ENCODE results near the gene CDCA5.

Gene CDCA5

DNA sequence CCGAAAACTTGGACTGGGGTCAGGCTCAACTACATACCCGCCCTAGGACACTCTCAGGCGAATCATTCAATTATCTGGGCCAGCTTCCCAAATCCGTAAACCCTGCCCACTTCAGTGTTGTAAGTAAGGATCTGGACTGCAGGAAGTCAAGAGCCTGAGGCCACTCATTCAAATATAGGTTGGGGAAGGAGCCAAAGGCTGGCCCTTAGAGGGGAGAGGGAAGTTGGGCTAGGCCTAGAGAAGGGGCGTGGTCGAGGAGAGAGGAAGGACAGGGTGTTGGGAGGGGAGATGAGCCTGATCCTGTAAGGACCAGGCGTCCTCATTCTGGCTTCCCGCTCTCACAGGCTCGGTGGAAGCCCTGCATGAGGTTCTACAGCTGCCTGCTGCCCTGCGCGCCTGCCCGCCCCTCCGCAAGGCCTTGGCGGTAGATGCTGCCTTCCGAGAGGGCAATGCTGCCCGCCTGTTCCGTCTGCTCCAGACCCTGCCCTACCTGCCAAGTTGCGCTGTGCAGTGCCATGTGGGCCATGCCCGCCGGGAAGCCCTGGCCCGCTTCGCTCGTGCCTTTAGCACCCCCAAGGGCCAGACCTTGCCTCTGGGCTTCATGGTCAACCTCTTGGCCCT lies 39.8 kb downstream of the CDCA5 start:
- TF ChIP-seq, protein P1, sequence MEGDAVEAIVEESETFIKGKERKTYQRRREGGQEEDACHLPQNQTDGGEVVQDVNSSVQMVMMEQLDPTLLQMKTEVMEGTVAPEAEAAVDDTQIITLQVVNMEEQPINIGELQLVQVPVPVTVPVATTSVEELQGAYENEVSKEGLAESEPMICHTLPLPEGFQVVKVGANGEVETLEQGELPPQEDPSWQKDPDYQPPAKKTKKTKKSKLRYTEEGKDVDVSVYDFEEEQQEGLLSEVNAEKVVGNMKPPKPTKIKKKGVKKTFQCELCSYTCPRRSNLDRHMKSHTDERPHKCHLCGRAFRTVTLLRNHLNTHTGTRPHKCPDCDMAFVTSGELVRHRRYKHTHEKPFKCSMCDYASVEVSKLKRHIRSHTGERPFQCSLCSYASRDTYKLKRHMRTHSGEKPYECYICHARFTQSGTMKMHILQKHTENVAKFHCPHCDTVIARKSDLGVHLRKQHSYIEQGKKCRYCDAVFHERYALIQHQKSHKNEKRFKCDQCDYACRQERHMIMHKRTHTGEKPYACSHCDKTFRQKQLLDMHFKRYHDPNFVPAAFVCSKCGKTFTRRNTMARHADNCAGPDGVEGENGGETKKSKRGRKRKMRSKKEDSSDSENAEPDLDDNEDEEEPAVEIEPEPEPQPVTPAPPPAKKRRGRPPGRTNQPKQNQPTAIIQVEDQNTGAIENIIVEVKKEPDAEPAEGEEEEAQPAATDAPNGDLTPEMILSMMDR (conservative IDR thresholded peaks at IDR 0.05; ENCODE audit: low read depth, low read length): no peak
- no peak overlapping the region for H3K4me3 ChIP-seq (ENCODE audit: low read depth, low read length)
- no peak for DNase-seq (ENCODE audit: low read depth)

DNA sequence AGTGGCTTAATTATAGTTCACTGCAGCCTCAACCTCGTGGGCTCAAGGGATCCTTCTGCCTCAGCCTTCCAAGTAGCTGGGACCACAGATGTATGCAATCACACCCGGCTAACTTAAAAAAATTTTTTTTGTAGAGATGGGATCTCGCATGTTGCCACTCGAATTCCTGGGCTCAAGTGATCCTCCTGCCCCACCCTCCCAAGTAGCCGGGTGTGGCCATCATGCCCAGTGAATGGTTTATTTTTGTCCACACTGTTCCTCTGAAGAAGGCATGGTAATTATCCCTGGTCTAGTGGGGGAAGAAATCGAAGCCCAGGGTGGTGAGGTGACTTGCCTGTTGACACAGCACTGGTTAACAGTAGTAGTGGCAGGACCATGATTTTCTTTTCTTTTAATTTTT lies 40.9 kb downstream of the CDCA5 start:
- TF ChIP-seq, protein P1 (conservative IDR thresholded peaks at IDR 0.05; ENCODE audit: low read depth, low read length): no peak
- no peak overlapping the region for H3K4me3 ChIP-seq (ENCODE audit: low read depth, low read length)
- no peak for DNase-seq (ENCODE audit: low read depth)

DNA sequence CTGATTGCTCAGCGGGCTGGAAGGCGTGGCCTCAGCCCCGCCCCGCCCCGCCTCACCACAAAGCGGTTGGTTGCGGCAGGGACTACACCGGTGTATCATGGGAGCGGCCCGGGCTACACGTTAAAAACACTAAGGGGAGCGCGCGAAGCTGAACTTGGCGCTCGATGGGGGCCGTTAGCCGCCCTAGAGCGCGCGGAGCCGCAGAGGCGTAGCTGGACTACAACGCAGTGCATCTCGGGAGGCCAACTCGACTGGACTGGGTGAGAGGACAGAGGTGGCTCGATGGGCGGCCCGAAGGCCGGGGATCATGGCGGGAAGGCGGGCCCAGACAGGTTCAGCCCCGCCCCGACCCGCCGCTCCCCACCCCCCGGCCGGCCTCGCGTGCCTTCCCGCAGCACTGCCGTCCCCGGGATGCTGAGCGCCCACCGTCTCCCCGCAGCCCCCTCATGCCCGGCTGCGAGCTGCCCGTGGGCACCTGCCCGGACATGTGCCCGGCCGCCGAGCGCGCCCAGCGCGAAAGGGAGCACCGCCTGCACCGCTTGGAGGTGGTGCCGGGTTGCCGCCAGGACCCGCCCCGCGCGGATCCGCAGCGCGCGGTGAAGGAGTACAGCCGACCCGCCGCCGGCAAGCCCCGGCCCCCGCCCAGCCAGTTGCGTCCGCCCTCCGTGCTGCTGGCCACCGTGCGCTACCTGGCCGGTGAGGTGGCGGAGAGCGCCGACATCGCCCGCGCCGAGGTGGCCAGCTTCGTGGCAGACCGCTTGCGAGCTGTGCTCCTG lies 42.8 kb downstream of the CDCA5 start, which contains the start of gene SAC3D1:
Gene SAC3D1 (plus strand): TSS at position 364 of the 776 bp plus-strand sequence. CDS start 83 bp downstream, at position 447.
- peak; percentile 94 for DNase-seq (ENCODE audit: low read depth)
- H3K4me3 ChIP-seq (ENCODE audit: low read depth, low read length): peak within 1 kb of the TSS; percentile 80
- TF ChIP-seq, protein P1 (conservative IDR thresholded peaks at IDR 0.05; ENCODE audit: low read depth, low read length): no peak

DNA sequence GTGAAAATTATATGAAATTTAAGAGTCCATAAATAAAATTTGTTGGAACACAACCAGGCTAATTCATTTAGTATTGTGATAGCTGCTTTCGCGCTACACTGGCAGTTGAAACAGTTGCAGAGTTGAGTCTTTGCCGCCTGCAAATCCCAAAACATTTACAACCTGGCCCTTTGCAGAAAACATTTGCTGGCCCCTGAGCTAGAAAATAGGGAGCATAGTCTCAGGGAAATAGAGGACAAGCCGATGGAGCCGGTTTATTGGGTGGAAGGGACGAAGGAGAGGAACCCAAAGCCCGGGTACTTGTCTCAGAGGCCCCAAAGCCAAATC lies 43.4 kb downstream of the CDCA5 start:
- peak overlapping the region; percentile 80 for H3K4me3 ChIP-seq (ENCODE audit: low read depth, low read length)
- TF ChIP-seq, protein P1 (conservative IDR thresholded peaks at IDR 0.05; ENCODE audit: low read depth, low read length): no peak
- DNase-seq (ENCODE audit: low read depth): no peak

DNA sequence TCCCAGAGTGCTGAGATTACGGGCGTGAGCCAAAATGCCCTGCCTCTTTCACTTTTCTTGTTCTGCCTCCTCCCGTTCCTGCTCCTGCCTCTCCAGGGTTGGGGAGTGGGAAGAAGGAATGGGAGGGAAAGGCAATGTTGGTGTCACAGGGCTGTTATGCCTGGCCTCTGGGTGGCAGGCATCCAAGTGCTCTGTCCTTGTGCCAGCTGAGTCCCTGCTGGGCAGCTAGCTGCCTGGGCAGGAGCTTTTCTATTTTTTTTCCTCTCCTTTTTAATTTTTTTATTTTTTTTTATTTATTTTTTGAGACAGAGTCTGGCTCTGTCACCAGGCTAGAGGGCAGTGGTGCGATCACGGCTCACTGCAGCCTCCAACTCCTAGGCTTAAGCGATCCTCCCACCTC lies 46.9 kb downstream of the CDCA5 start:
- H3K4me3 ChIP-seq (ENCODE audit: low read depth, low read length): no peak overlapping the region
- DNase-seq (ENCODE audit: low read depth): no peak
- TF ChIP-seq, protein P1 (conservative IDR thresholded peaks at IDR 0.05; ENCODE audit: low read depth, low read length): no peak

DNA sequence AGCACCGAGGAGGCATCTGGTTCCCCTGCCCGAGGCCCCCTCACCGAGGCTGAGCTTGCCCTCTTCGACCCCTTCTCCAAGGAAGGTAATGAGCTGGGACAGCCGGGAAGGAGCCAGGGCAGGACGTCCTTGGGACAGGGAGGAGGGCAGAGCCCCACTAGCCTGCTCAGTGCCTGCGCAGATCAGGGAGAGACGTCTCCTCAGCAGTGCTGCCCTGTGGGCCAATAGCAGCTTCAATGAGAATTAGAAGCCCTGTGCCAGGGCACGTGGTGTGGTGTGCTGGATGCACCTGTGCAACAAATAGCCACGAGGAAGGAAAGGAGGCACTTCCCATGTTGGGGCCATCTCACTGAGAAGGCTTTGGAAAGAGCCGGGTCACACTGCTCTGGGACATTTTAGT lies 48.3 kb downstream of the CDCA5 start:
- TF ChIP-seq, protein P1 (conservative IDR thresholded peaks at IDR 0.05; ENCODE audit: low read depth, low read length): no peak
- DNase-seq (ENCODE audit: low read depth): no peak
- no peak overlapping the region for H3K4me3 ChIP-seq (ENCODE audit: low read depth, low read length)

DNA sequence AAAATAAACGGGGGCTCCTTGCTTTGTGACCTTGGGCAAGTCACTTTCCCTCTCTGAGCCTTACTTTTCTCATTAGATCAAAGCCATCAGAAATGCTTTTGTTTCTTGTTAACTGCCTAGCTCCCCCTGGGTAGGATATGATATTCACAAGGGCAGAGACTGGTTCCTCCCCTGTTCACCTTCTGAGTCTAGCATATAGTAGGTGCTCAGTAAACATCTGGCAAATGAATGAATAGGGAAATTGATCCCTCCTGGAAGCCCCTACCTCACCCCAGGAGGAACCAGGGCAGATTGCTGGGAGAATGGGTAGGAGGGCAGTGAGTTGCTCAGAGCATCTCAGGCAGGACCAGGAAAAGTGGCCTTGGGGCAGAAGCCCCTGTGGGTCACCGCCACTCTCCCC lies 49.4 kb downstream of the CDCA5 start:
- no peak overlapping the region for H3K4me3 ChIP-seq (ENCODE audit: low read depth, low read length)
- TF ChIP-seq, protein P1 (conservative IDR thresholded peaks at IDR 0.05; ENCODE audit: low read depth, low read length): no peak
- no peak for DNase-seq (ENCODE audit: low read depth)

Measured in choroid plexus epithelial cell (primary cell).